Putamen (tissue), 1 donor: ENCODE measurements around the gene GRPEL1.
"Not testable (repeated sequence)": the region's sequence is repeated elsewhere in the genome, so short reads cannot be mapped to it uniquely, and the experiment has no call there.

Experiments
- DNase-seq: peaks from one replicate; pipeline ENCODE4 v3.0.0-alpha.2; 2016; ENCODE audit warnings: low spot score

GRPEL1 gene

GRCh38 chr4:7092026-7092425 lies 24.2 kb upstream of the GRPEL1 start:
- peak; percentile 39 for DNase-seq

GRCh38 chr4:7089213-7089986 lies 21.5 kb upstream of the GRPEL1 start:
- DNase-seq = no peak

GRCh38 chr4:7087036-7087435 lies 19.2 kb upstream of the GRPEL1 start:
- no peak for DNase-seq

GRCh38 chr4:7086384-7086783 lies 18.5 kb upstream of the GRPEL1 start:
- no peak for DNase-seq

- not testable (repeated sequence) for DNase-seq
Observed at GRCh38 chr4:7084564-7084961, 16.7 kb upstream of the GRPEL1 start.

GRCh38 chr4:7083597-7084563 lies 16.0 kb upstream of the GRPEL1 start:
- DNase-seq = no peak

- not testable (repeated sequence) for DNase-seq
Observed at GRCh38 chr4:7079909-7080308, 12.0 kb upstream of the GRPEL1 start.

GRCh38 chr4:7079483-7079882 lies 11.6 kb upstream of the GRPEL1 start:
- not testable (repeated sequence) for DNase-seq

GRCh38 chr4:7078025-7078424 lies 10.2 kb upstream of the GRPEL1 start:
- DNase-seq = no peak

- no peak for DNase-seq
Observed at GRCh38 chr4:7077371-7077770, 9.5 kb upstream of the GRPEL1 start.

GRCh38 chr4:7076696-7077082 lies 8.8 kb upstream of the GRPEL1 start:
- DNase-seq = no peak

- no peak for DNase-seq
Observed at GRCh38 chr4:7075962-7076695, 8.3 kb upstream of the GRPEL1 start.

- no peak for DNase-seq
Observed at GRCh38 chr4:7074426-7074825, 6.6 kb upstream of the GRPEL1 start.

GRCh38 chr4:7073526-7074390 lies 5.9 kb upstream of the GRPEL1 start:
- no peak for DNase-seq

- DNase-seq = no peak
Observed at GRCh38 chr4:7073059-7073458, 5.2 kb upstream of the GRPEL1 start.

- DNase-seq = peak; percentile 74
Observed at GRCh38 chr4:7070729-7071511, 3.1 kb upstream of the GRPEL1 start.

GRCh38 chr4:7068883-7069282 lies 1.0 kb upstream of the GRPEL1 start:
- DNase-seq = no peak

GRCh38 chr4:7068279-7068842 lies 497 bp upstream of the GRPEL1 start:
- no peak for DNase-seq

GRCh38 chr4:7067126-7067451 lies 775 bp downstream of the GRPEL1 start:
- no peak for DNase-seq

GRCh38 chr4:7066493-7066892 lies 1.4 kb downstream of the GRPEL1 start:
- no peak for DNase-seq
